Ovary (tissue), 9 donors: Measurements from ENCODE around the gene C2CD4C. TPM values are rescaled to one million over a fixed set of nuclear protein-coding genes. Genes with fewer than 3 reads are reported as not detected.
"Not testable (repeated sequence)": the region's sequence is repeated elsewhere in the genome, so short reads cannot be mapped to it uniquely, and the experiment has no call there.

Experiments used
- DNase-seq, 5 donors: peaks; one replicate each; pipeline ENCODE4 v3.0.0-alpha.2; 2019 to 2020
- H3K27ac ChIP-seq, 2 donors: fragments of 200-600 bp; one replicate each; pipeline versions ENCODE4 v1.5.1 to v1.8.0; 2019 to 2022
- H3K27me3 ChIP-seq: fragments of 200-600 bp; one replicate; pipeline ENCODE4 v1.8.0; 2022
- H3K36me3 ChIP-seq: fragments of 200-600 bp; sonication (generic); one replicate; pipeline ENCODE4 v1.5.1; 2019
- H3K4me1 ChIP-seq: one replicate; pipeline ENCODE4 v1.8.1; 2013; ENCODE audit warnings: mild to moderate bottlenecking, moderate library complexity; ENCODE audit not compliant: insufficient read depth
- H3K4me3 ChIP-seq: fragments of 200-600 bp; sonication (generic); one replicate; pipeline ENCODE4 v1.5.1; 2017
- H3K9me3 ChIP-seq, 2 donors: fragments of 200-600 bp in 1 of 2; sonication (generic) in 1 of 2; one replicate each; pipeline versions ENCODE4 v1.5.1 to v1.8.1; 2013 to 2019; ENCODE audit warnings: mild to moderate bottlenecking in 1 of 2, moderate library complexity in 1 of 2
- CTCF ChIP-seq, 3 donors: fragments of 450-650 bp in 2 of 3; fragments of 200-600 bp in 1 of 3; IDR thresholded peaks; one replicate each; pipeline versions ENCODE4 v1.5.1 to v1.8.0; 2016 to 2022; ENCODE audit warnings: antibody characterized with exemption in 3 of 3, mild to moderate bottlenecking in 1 of 3
- EP300 ChIP-seq: sonication (generic); formaldehyde crosslinking; IDR thresholded peaks from one replicate; pipeline ENCODE4 v1.6.1; 2017; ENCODE audit warnings: antibody characterized with exemption
- POLR2A ChIP-seq: fragments of 450-650 bp; IDR thresholded peaks from one replicate; pipeline ENCODE4 v1.6.1; 2017; ENCODE audit warnings: antibody characterized with exemption, mild to moderate bottlenecking, moderate library complexity
- WGBS, 3 donors: extraction: QIAGEN DNeasy Blood & Tissue Kit in 1 of 3; methylation state at CpG; one replicate each; pipeline versions ENCODE4 v1.1.5 to v1.1.7; 2013 to 2017; 5-methylcytosine and 5-hydroxymethylcytosine counted together
- intact Hi-C, 4 donors: fragments of 100-400 bp; cut with DNase I; formaldehyde crosslinking; loops; one replicate each; pipeline versions ENCODE4 v1.11.0 to v1.15.1; 2022 to 2023
- polyA plus RNA-seq, 2 donors: library from polyadenylated mRNA; stranded (reverse); fragments of 200-250 nt in 1 of 2; fragments of 350-450 nt in 1 of 2; fragmentation: Illumina TruSeq in 1 of 2; extraction: RNeasy Lipid Tissue Mini Kit (QIAGEN cat#74804) in 1 of 2; gene quantifications; one replicate each; pipeline ENCODE4 v1.2.3, GENCODE V29; 2013 to 2014
- total RNA-seq, 7 donors: library from RNA; depleted of rRNA in 2 of 7; stranded (reverse); fragments of >200 nt in 2 of 7; fragmentation: NEBNext Ultra II Directional in 3 of 7; extraction: Animal tissue kit (Norgen Biotek cat#: 25700) in 3 of 7; gene quantifications; one replicate each; pipeline versions ENCODE4 v1.1.0 to v1.2.4, GENCODE V29; 2016 to 2023
- donor health status: DM: no; HTN: no; CAD: no; lungs with moderate emphysema.
- donor health status: DM: no; HTN: no; CAD: no.
- donor health status: Bipolar disorder and iron deficiency.
- donor health status: DM: yes; HTN: yes; CAD: no.
- donor health status: DM: no; HTN: no; CAD: no.
- donor health status: DM: yes; HTN: yes; CAD: no.

C2CD4C gene
- total and polyA plus RNA-seq, 9 donors = 0.12 to 2.3 (median 0.42) TPM; not detected in 3

- H3K27me3 ChIP-seq = no peaks in the 10 kb centered on the region
- no peak overlapping the region for H3K4me3 ChIP-seq
- no peak for TF ChIP-seq CTCF (IDR thresholded peaks at IDR 0.05)
- no peak for TF ChIP-seq POLR2A
- no peak for TF ChIP-seq EP300
- no peaks in the 10 kb centered on the region for H3K9me3 ChIP-seq
- no peak overlapping the region for H3K27ac ChIP-seq
- intact Hi-C loops = no loop called here
- no peaks in the 10 kb centered on the region for H3K36me3 ChIP-seq
- no peaks in the 10 kb centered on the region for H3K4me1 ChIP-seq
- no peak for DNase-seq
- 86 to 90% (median 89%) methylated on average over 25 of the region's 25 CpGs for WGBS, 3 donors
Observed at GRCh38 chr19:423691-424466, 14.9 kb upstream of the C2CD4C start.

- H3K4me3 ChIP-seq, intact Hi-C loops, DNase-seq, H3K27ac ChIP-seq, H3K4me1 ChIP-seq, H3K36me3 ChIP-seq, H3K9me3 ChIP-seq, H3K27me3 ChIP-seq: not testable (repeated sequence)
- 83 to 87% (median 84%) methylated on average over 6 to 8 of the region's 9 CpGs for WGBS, 3 donors
Observed at GRCh38 chr19:422917-423226, 13.9 kb upstream of the C2CD4C start.

GRCh38 chr19:422213-422916, 13.4 kb upstream of the C2CD4C start:
- Histone ChIP-seq H3K27ac (no peak overlapping the region), H3K36me3 (no peaks in the 10 kb centered on the region), H3K4me3 (no peak overlapping the region), H3K27me3 (no peaks in the 10 kb centered on the region), H3K9me3 (no peaks in the 10 kb centered on the region), H3K4me1 (peaks cover 2% of the 10 kb centered on the region)
- no peak for TF ChIP-seq POLR2A
- TF ChIP-seq CTCF (IDR thresholded peaks at IDR 0.05) = no peak
- TF ChIP-seq EP300 = no peak
- intact Hi-C loops = no loop called here
- DNase-seq = no peak
- WGBS, 3 donors = 76 to 86% (median 86%) methylated on average over 30 to 40 of the region's 40 CpGs

- 79 to 85% (median 79%) methylated on average over 31 of the region's 31 CpGs for WGBS, 3 donors
- Histone ChIP-seq H3K4me3 (no peak overlapping the region), H3K4me1 (peaks cover 2% of the 10 kb centered on the region), H3K36me3 (no peaks in the 10 kb centered on the region), H3K9me3 (no peaks in the 10 kb centered on the region), H3K27me3 (no peaks in the 10 kb centered on the region), H3K27ac (no peak overlapping the region)
- intact Hi-C loops = no loop called here
- TF ChIP-seq POLR2A (no peak), EP300 (no peak), CTCF (IDR thresholded peaks at IDR 0.05) (no peak)
- DNase-seq = no peak
Observed at GRCh38 chr19:419721-420515, 11.0 kb upstream of the C2CD4C start.
